Hematopoietic multipotent progenitor cell treated with erythropoietin and hydrocortisone succinate and interleukin-3 and kit ligand, for 15 days (in vitro differentiated cells): ENCODE results near the gene PGM2.

Source experiments
- DNase-seq: peaks from one replicate; pipeline ENCODE4 v3.0.0-alpha.2; 2015; ENCODE audit warnings: low spot score

The PGM2 gene

DNA sequence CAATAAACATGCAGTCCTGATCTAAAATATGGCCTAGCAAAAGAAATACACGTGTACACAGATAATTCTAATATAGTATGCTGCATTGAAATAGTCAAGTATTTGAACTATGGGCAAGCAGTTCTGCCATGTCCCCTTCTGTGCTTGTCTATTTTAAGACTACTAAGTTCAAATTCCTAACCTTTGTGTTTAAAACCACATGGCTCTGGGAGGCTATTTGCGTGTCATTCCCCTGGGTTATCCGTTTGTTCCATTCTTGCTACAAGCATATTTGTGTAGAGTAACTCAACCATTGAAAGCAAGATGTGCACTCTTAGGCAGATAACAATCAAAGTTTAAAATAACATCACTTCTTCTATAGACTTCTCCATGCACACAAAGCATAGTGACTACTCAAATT lies 39.0 kb downstream of the PGM2 start:
- DNase-seq, result no peak

GRCh38 chr4:37867102-37867501 lies 40.6 kb downstream of the PGM2 start:
- DNase-seq, result no peak

GRCh38 chr4:37868238-37868637 lies 41.8 kb downstream of the PGM2 start:
- no peak for DNase-seq

DNA sequence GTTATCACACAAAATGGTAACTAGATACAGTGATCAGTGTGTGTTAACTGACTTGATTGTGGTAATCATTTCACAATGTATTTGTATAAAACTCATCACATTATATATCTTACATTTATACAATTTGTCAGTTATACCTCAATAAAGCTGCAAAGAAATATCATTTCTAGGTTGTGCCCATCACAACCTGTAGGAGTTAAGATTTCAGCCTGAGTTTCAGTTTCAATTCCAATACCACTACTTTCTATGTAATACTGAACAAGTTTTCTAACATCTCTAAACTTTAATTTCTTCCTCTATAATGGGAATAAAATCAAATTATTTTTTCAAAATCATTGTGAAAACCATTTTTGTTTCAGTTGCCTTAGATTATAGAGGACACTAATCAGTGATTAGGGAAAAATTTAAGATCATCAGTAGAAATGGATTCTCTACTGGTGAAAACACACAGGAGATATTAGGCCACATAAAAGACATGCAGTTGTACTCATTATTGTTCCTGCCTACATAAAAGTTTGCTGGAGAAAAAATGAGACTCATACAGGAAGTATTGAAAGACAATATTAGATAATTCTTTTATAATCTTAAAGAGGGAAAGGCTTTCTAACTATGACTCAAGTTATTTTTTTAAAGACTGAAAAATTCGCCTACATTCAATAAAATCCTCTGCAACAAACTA lies 46.0 kb downstream of the PGM2 start:
- DNase-seq, result no peak

DNA sequence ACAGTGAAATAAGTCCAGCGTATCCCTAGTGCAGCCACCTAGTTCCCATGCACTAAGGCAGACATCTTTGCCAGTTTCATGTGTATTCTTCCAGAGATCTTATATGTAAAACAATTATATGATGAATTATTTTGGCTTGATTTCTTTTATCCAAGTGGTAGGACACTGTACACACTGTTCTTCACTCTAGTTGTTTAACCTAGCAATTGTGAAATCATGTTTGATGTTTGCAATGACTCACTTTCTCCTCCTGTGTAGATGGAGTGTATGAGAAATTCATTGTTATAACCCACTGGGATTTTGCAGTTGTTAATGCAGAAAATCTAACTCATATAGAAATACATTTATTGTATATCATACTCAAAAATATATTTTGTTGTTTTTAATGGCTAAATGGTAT lies 46.9 kb downstream of the PGM2 start:
- no peak for DNase-seq

- no peak for DNase-seq
These were observed 49.7 kb downstream of the PGM2 start for GRCh38 chr4:37876156-37876555.

DNA sequence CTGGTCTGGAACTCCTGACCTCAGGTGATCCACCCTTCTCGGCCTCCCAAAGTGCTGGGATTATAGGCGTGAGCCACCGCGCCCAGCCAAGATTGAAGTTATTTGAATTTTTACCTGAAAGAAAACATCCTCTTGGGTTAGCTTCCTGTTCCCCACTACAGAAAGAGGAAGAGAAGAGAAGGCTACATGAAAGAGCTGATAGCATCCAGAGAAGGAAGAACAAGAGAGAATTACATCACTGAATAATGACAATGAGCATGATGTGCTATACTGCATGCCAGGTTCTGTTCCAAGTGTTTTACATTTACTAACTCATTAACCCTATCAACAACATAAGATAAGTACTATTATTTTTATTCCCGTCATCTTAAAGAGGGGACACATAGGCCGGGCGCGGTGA lies 52.9 kb downstream of the PGM2 start:
- DNase-seq, result no peak

- no peak for DNase-seq
These were observed 55.3 kb downstream of the PGM2 start for GRCh38 chr4:37881811-37882210.

- DNase-seq, result no peak
These were observed 56.3 kb downstream of the PGM2 start for GRCh38 chr4:37882665-37883296.

- DNase-seq, result no peak
These were observed 58.5 kb downstream of the PGM2 start for GRCh38 chr4:37884855-37885487.

DNA sequence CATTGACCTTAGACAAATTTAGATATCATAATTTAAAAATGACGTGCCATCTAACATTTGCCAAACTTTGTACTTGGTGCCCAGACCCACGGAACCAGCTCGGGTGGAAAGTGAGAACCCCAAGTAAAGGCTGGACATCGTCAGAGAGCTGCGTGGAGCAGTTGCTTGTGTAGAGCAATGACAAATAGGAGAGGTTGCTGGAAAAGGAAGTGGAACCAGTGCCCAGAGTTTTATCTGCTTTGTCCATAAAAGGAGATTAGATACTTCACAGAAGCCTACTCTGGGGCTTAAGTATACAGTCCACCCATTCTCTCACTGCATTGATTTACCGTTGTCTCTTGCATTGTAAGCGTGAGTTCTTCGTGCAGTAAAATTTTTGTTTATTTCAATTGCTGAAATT lies 59.0 kb downstream of the PGM2 start:
- DNase-seq, result no peak

DNA sequence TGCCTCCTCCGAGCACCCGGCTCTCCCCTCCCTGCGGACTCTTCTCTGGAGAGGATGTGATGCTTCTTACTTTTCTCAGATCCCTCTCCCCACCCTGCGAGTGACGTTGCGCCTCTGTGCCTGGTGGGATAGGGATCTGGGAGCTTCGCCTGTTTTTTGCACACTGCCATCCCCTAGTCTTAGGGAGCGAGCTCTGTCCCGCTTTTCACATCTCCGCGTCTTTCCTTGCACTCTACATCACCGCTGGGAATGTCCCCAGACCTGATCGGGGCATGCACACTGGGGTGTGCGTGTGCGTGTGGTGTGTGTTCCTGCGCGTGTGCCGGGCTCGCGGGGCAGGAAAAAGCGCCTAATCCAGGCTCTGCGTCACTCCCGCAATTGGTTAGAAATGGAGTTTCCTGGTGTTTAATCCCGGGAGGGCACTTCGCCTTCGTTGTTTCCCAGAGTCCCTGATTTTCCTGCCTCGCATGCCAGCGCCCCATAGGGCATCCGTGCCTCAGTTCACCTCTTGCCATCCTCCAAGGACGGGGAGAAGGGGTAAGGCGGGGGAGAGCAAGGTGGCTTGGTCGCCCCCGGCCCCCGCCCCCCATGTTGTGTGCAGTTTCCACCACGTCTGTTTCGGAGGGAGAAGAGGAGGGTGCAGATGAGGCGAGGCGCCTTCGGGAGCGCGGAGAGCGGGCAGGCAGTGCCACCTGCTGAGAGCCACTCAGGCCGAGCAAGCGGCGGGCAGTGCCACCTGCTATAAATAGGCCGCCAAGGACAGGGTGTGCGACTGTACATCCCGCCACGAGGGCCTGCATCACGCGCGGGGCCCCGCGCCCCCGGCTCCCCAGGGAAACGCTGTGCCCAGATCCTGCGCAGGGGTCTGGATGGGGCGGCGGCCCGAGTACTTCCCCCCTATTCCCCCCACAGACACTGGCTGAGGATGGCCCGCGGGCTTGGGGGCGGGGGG lies 63.6 kb downstream of the PGM2 start:
- DNase-seq, result no peak

DNA sequence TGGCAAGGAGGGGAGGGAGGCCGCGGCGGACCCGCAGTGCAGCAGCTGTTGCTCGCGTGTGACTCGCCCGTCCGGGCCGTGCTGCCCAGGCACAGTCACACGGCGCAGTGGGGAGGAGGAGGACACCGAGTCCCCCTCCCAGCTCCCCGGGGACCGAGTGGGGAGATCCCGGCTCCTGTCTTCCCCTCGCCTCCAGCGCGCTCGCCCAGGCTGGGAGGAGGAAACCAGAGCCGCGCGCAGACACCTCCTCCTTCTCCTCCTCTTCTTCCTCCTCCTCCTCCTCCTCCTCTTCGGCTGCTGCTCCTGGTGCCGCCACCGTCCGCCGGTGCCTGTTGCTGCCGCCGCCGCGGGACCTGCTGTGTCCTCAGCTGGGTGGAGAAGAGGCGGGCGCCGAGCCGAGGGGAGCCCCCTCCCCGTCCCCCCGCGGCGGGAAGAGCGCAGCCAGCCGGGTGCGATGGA lies 64.3 kb downstream of the PGM2 start, which contains the start of gene TBC1D1:
Gene TBC1D1 (plus strand): TSS at position 284 of the 459 bp plus-strand sequence. CDS start 11,012 bp downstream, outside the sequence.
- DNase-seq, result no peak

GRCh38 chr4:37891260-37892159 lies 65.0 kb downstream of the PGM2 start:
- DNase-seq, result no peak

DNA sequence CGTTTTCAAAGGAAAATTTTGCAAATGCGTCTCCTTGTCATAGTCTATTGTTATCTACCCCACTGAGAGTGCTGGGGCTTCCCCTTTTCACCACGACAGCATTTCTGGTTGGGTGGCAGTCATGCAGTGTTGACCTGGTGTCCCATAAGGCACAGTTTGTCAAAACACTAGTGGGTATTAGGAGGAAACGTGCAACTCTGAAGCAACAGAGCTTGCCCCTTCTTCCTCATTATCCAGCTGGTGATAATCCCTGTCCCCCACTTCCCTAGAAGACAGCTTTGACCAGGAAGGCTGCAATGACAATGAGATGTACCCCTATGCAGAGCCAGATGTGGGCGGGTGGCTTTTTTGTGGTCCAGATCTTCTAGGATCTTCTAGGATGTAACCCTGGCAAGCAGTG lies 66.2 kb downstream of the PGM2 start:
- DNase-seq, result no peak

DNA sequence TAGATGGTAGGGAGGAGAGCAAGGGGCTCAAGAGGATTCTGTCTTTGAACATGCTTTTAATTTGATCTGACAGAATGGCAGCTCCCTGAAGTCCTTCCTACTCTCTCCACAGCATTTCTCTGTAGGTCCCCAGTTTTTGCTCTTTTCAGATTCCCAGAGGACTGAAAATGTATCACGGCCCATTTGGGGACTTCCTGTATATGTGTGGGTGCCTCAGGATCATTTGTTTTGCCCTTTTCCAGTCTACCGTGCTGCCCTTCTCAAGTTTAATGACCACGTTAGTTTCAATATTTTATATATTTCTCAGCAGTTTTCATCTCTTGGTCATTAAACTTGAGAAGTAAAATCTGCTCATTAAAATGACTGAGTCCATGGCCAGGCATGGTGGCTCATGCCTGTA lies 66.7 kb downstream of the PGM2 start:
- DNase-seq, result no peak

GRCh38 chr4:37895271-37895670 lies 68.8 kb downstream of the PGM2 start:
- no peak for DNase-seq

DNA sequence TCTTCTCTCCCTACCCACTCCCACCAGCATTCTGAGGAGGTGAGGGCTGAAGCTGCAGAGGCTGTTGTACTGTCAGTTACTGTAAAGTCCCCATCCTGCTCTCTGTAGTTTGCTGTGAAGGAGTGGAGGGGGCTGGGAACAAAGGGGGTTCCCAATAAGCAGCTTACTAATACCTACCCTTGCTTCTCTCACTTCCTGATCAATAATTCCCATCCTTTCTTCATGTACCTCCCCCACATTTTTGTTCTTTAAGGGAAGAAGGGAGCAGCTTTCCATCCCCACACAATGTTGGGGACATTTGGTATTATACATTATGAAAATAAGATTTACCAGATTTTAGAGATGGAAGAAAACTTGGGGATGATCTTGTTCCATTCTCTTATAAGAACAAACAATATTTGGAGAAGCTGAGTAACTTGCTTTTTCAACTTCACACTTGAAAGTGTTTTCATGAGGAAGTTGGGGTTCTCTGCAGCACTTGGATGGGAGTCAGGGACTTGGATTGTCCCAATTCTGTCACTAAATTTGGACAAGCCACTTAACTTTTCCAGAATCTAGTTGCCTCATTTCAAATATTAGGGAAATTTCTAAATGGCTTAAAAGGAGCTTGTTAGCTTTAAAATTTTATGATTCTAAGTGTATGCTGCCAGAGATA lies 69.8 kb downstream of the PGM2 start:
- no peak for DNase-seq

GRCh38 chr4:37902212-37902611 lies 75.7 kb downstream of the PGM2 start:
- DNase-seq, result no peak
